MM.1S (cell line): ENCODE measurements around the gene NLGN2.

Experiments used
- CTCF ChIP-seq: fragments of 300-600 bp; sonication (generic); IDR thresholded peaks from 2 replicates; pipeline ENCODE4 v1.5.1; 2016; ENCODE audit warnings: antibody characterized with exemption, low read length, mixed read lengths
- EZH2 ChIP-seq: fragments of 300-600 bp; sonication (generic); optimal IDR thresholded peaks from 2 replicates; pipeline ENCODE3; 2017; ENCODE audit warnings: low read depth, mild to moderate bottlenecking, antibody characterized with exemption, low read length, mixed read lengths
- EZH2phosphoT487 ChIP-seq: fragments of 300-600 bp; sonication (generic); IDR thresholded peaks from 2 replicates; pipeline ENCODE4 v1.6.1; 2018; ENCODE audit warnings: antibody characterized with exemption, low read length

- TF ChIP-seq CTCF = no peak
- no peak for TF ChIP-seq EZH2
- no peak for TF ChIP-seq EZH2phosphoT487
These were observed 20.9 kb downstream of the NLGN2 start, which contains the start of gene SPEM3 for GRCh38 chr17:7428557-7428956.
